ENCODE measurements around the gene FBXL13. TPM values are rescaled to one million over a fixed set of nuclear protein-coding genes. Genes with fewer than 3 reads are reported as not detected.

FBXL13 gene
- total RNA-seq, 1 donor from 2014 or later, result 4.0 TPM

DNA sequence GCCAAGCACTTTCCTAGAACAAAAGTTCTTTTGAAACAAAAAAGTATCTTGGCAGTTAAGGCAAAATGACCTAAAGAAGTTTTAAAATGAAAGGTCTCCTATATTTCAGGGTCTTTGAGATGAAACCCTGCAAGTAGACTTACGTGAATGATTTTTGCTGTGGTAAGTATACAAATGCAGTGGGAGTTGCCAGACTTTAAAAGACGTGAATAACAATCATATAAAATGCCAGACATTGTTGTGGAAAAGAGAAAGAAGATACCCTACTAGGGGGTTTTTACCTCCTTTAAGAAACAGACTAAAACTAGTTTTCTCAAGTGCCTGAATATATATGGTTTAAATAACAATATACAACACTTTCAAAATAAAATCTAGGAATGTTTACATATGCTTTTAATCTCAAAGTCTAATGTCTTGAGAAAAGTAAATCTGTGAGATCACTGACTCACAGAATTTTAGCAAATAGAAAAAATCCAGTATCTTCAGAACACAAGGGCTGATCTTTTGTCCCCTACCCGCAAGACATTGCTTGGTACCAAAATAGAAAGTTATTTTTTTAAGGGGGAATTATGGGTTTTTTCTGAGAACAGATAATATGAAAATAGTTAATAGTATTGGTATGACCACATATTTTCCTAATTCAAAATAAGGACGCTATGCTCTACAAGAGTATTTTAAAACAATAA, 132.3 kb downstream of the FBXL13 start:
- Mint-ChIP-seq H3K9me3 (no peaks in the 10 kb centered on the region), H3K27me3 (no peaks in the 10 kb centered on the region), H3K36me3 (peaks cover 14% of the 10 kb centered on the region), H3K4me3 (no peak overlapping the region), H3K27ac (no peak overlapping the region), H3K4me1 (ENCODE audit: unreplicated experiment) (peaks cover 14% of the 10 kb centered on the region)
- TF ChIP-seq, protein P1, sequence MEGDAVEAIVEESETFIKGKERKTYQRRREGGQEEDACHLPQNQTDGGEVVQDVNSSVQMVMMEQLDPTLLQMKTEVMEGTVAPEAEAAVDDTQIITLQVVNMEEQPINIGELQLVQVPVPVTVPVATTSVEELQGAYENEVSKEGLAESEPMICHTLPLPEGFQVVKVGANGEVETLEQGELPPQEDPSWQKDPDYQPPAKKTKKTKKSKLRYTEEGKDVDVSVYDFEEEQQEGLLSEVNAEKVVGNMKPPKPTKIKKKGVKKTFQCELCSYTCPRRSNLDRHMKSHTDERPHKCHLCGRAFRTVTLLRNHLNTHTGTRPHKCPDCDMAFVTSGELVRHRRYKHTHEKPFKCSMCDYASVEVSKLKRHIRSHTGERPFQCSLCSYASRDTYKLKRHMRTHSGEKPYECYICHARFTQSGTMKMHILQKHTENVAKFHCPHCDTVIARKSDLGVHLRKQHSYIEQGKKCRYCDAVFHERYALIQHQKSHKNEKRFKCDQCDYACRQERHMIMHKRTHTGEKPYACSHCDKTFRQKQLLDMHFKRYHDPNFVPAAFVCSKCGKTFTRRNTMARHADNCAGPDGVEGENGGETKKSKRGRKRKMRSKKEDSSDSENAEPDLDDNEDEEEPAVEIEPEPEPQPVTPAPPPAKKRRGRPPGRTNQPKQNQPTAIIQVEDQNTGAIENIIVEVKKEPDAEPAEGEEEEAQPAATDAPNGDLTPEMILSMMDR (conservative IDR thresholded peaks at IDR 0.05), result no peak
- no peak for DNase-seq (ENCODE audit: extremely low spot score, unreplicated experiment)

GRCh38 chr7:102938679-102939078, 135.9 kb downstream of the FBXL13 start:
- Mint-ChIP-seq H3K4me1 (ENCODE audit: unreplicated experiment) (peaks cover 25% of the 10 kb centered on the region), H3K36me3 (peaks cover 8% of the 10 kb centered on the region), H3K9me3 (no peaks in the 10 kb centered on the region), H3K27me3 (no peaks in the 10 kb centered on the region), H3K4me3 (no peak overlapping the region), H3K27ac (no peak overlapping the region)
- no peak for DNase-seq (ENCODE audit: extremely low spot score, unreplicated experiment)
- TF ChIP-seq, protein P1 (conservative IDR thresholded peaks at IDR 0.05), result no peak

- TF ChIP-seq, protein P1 (conservative IDR thresholded peaks at IDR 0.05), result no peak
- no peaks in the 10 kb centered on the region for H3K36me3 Mint-ChIP-seq
- H3K4me1 Mint-ChIP-seq (ENCODE audit: unreplicated experiment), result peaks cover 21% of the 10 kb centered on the region
- no peak for DNase-seq (ENCODE audit: extremely low spot score, unreplicated experiment)
- H3K27me3 Mint-ChIP-seq, result no peaks in the 10 kb centered on the region
- no peak overlapping the region for H3K27ac Mint-ChIP-seq
- H3K4me3 Mint-ChIP-seq, result no peak overlapping the region
- H3K9me3 Mint-ChIP-seq, result no peaks in the 10 kb centered on the region
These were observed 139.0 kb downstream of the FBXL13 start for GRCh38 chr7:102935450-102936115.

DNA sequence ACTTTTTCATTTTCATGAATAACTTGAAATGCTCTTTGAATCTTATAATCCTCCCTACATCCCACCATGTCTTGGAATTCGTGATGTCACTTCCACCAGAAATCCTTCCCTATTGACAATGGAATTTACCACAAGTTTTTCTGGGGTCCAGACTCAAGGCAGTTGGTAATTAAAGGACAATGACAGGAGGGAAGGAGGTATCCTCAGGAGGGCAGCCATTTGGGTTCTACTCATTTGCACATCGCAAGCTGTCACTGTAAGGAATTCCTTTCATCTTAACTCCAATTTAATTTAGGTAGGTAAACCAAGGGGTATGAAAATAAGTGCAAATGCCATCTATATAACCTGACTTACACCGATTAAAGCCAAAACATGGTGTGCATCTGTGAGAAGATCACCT, 139.9 kb downstream of the FBXL13 start:
- Mint-ChIP-seq H3K4me1 (ENCODE audit: unreplicated experiment) (peaks cover 21% of the 10 kb centered on the region), H3K27ac (no peak overlapping the region), H3K4me3 (no peak overlapping the region), H3K27me3 (no peaks in the 10 kb centered on the region), H3K9me3 (no peaks in the 10 kb centered on the region), H3K36me3 (no peaks in the 10 kb centered on the region)
- TF ChIP-seq, protein P1 (conservative IDR thresholded peaks at IDR 0.05), result no peak
- DNase-seq (ENCODE audit: extremely low spot score, unreplicated experiment), result no peak

GRCh38 chr7:102934239-102934638, 140.4 kb downstream of the FBXL13 start:
- peaks cover 21% of the 10 kb centered on the region for H3K4me1 Mint-ChIP-seq (ENCODE audit: unreplicated experiment)
- no peaks in the 10 kb centered on the region for H3K27me3 Mint-ChIP-seq
- TF ChIP-seq, protein P1 (conservative IDR thresholded peaks at IDR 0.05), result no peak
- no peaks in the 10 kb centered on the region for H3K36me3 Mint-ChIP-seq
- no peak for DNase-seq (ENCODE audit: extremely low spot score, unreplicated experiment)
- H3K27ac Mint-ChIP-seq, result no peak overlapping the region
- no peak overlapping the region for H3K4me3 Mint-ChIP-seq
- H3K9me3 Mint-ChIP-seq, result no peaks in the 10 kb centered on the region

Data from type B pancreatic cell (in vitro differentiated cells).